GM19238 (cell line): ENCODE results near the gene DRAM2.
"Not testable (repeated sequence)": the region's sequence is repeated elsewhere in the genome, so short reads cannot be mapped to it uniquely, and the experiment has no call there.

Experiments used
- DNase-seq: peaks from one replicate; pipeline ENCODE4 v3.0.0; 2011; ENCODE audit warnings: low spot score; ENCODE audit not compliant: insufficient read length

The DRAM2 gene

GRCh38 chr1:111142356-111142975 lies 2.6 kb upstream of the DRAM2 start:
- DNase-seq = no peak

- no peak for DNase-seq
Measured at GRCh38 chr1:111141245-111142220, 1.6 kb upstream of the DRAM2 start.

GRCh38 chr1:111140680-111140967 lies 731 bp upstream of the DRAM2 start:
- no peak for DNase-seq

GRCh38 chr1:111139324-111139955 lies 453 bp downstream of the DRAM2 start:
- DNase-seq = peak; percentile 39

- no peak for DNase-seq
Measured at GRCh38 chr1:111133866-111134265, 6.0 kb downstream of the DRAM2 start.

- DNase-seq = no peak
Measured at GRCh38 chr1:111131693-111132092, 8.2 kb downstream of the DRAM2 start.

GRCh38 chr1:111129376-111129775 lies 10.5 kb downstream of the DRAM2 start:
- no peak for DNase-seq

GRCh38 chr1:111127923-111128643 lies 11.8 kb downstream of the DRAM2 start:
- DNase-seq = no peak

GRCh38 chr1:111126354-111126753 lies 13.5 kb downstream of the DRAM2 start:
- no peak for DNase-seq

- no peak for DNase-seq
Measured at GRCh38 chr1:111116496-111116895, 23.4 kb downstream of the DRAM2 start.

- DNase-seq = no peak
Measured at GRCh38 chr1:111110197-111110899, 29.5 kb downstream of the DRAM2 start.

- no peak for DNase-seq
Measured at GRCh38 chr1:111104981-111105380, 34.9 kb downstream of the DRAM2 start.

GRCh38 chr1:111101854-111102642 lies 37.8 kb downstream of the DRAM2 start:
- DNase-seq = no peak

GRCh38 chr1:111099289-111099688 lies 40.6 kb downstream of the DRAM2 start:
- no peak for DNase-seq

GRCh38 chr1:111097356-111098099 lies 42.4 kb downstream of the DRAM2 start:
- DNase-seq = no peak

GRCh38 chr1:111095421-111095820 lies 44.5 kb downstream of the DRAM2 start:
- DNase-seq = not testable (repeated sequence)

GRCh38 chr1:111089638-111090037 lies 50.3 kb downstream of the DRAM2 start:
- DNase-seq = no peak

- DNase-seq = no peak
Measured at GRCh38 chr1:111085676-111086075, 54.2 kb downstream of the DRAM2 start.

- DNase-seq = no peak
Measured at GRCh38 chr1:111084999-111085398, 54.9 kb downstream of the DRAM2 start.
